ENCODE data around the gene CDT1.
"Not testable (repeated sequence)": the region's sequence is repeated elsewhere in the genome, so short reads cannot be mapped to it uniquely, and the experiment has no call there.

CDT1 gene

DNA sequence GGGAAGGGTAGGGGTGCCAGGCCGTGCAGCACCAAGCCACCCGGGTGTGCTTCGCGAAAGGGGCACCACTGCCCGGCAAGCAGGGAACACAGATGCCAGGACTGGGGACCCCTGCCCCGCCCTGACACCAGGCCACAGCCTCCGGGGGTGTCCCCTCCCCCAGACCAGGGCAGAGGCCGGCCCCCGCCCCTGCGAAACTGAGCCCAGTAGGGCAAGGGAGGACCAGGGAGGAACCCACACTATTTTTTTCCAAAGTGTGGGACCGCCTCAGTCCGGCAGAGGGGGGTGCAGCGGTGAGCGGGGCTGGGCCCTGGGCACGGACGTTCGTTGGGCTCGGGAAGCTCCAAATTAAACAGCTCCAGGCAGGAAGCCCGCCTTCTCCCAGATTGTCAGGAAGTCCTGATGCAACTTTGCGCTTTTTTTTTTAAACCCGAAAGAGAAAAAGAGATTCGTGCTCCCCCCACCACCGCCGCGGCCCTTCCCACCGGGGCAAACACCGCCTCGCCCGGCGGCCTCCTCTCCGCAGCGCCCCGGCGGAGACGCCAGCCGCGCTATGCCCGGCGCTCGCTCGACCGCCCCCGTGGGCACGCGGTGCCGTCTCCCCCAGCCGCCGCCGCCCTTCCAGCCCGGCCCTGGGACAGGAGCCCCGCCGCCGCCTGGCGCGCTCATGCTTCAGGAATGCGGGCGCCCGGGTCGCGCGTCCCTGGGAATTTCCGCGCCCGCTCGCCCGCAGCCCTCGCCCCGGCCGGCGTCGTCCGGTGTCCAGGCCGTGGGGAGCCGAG is 19.3 kb upstream of the CDT1 start:
- peak in 1 of 2 donors; percentile 30 for DNase-seq

DNA sequence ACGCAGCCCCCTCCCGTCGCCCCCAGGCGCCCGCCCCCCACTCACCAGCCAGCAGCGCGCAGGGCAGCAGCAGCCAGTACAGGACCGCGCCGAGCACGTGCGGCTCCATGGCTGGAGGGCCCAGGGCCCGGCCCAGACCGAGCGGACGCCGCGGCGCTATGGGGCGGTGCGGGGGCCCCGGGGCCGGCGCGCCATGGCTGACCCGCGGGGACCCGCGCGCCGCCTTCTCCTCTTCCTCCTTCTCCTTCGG is 18.8 kb upstream of the CDT1 start:
- no peak for DNase-seq

DNA sequence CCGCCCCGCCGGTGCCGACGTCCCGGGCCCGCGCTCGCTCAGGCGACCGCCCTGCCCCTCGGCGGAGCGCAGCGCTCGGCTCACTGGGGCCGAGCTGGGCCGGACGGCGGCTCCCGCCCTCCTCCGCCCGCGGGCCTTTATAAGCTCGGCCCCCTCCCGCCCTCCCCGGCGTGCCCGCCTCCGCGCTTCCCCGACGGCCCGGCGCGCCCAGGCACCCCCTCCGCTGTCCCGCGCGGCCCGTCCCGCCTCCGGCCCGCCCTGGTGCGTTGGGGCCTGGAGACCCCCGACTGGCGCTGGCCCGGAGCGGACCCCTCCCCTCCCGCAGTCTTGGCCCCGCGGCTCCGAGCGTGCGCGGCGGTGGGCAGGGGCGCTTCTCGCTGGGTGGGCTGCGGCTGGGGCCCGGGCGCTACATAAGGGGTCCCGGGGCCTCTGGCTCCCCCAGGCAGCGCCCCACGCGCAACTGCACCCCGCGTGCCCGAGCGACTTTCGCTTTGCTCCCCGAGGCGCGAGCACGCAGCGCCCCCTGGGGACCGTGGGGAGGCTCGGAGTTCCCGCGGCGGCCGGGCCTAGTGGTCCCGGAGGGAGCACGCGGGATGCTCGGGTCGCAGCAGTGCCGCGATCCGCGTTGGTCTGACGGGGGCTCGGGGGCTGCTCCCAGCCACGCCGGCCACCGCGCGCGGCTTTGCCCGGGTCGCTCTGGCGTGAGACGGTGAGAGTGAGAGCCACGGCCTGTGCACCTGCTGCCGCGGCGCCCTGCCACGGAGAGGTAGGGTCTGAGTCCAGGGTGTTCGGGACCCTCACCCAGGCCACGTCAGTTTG is 18.3 kb upstream of the CDT1 start, which contains the start of gene PIEZO1:
Gene PIEZO1 (minus strand): TSS at position 115 of the 819 bp plus-strand sequence. CDS start 256 bp downstream, outside the sequence.
- peak in 1 of 2 donors; percentile 65 for DNase-seq

DNA sequence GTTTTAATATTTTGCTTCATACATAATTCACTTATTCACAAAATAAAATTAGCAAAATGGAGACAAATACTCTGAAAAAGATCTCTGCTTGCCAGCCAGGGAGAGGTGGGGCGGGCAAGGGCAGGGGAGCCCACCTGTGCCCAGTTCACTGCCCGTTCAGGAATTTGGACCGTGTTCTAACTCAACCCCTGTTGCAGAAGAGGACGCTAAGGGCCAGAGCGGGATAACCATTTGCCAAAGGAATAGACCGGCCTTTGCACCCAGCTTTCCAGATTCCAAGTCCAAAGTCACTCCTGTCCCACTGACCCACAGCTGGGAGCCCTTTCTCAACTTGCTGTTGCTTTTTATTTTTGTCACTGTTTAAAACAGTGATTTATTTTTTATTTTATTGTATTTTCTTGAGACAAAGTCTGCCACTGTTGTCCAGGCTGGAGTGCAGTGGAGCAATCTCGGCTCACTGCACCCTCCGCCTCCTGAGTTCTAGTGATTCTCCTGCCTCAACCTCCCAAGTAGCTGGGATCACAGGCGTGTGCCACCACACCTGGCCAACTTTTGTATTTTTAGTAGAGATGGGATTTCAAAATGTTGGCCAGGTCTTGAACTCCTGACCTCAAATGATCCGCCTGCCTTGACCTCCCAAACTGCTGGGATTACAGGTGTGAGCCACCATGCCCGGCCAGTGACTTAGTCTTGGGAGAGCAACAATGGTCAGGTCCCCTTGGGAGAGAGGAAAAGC is 15.8 kb upstream of the CDT1 start:
- no peak for DNase-seq

DNA sequence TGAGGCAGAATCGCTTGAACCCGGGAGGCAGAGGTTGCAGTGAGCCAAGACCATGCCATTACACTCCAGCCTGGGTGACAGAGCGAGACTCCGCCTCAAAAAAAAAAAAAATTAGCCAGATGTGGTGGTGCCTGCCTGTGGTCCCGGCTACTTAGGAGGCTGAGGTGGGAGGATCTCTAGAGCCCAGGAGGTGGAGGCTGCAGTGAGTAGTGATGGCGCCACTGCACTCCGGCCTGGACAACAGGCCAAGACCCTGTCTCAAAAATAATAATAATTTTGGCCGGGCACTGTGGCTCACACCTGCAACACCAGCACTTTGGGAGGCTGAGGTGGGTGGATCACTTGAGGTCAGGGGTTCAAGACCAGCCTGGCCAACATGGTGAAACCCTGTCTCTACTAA is 14.8 kb upstream of the CDT1 start:
- not testable (repeated sequence) for DNase-seq

DNA sequence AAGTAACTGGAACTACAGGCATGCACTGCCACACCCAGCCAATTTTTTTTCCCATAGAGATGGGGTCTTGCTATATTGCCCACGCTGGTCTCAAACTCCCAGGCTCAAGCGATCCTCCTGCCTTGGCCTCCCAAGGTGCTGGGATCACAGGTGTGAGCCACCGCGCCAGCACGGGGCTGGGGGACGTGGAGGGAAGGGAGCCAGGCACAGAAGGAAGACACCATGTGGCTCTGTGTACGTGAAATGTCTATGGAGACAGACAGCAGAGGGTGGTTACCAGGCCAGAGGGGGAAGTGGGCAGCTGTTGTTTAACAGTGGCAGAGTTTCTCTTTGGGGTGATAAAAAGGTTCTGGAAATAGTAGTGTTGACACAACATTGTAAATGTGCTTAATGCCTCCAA is 14.0 kb upstream of the CDT1 start:
- no peak for DNase-seq

DNA sequence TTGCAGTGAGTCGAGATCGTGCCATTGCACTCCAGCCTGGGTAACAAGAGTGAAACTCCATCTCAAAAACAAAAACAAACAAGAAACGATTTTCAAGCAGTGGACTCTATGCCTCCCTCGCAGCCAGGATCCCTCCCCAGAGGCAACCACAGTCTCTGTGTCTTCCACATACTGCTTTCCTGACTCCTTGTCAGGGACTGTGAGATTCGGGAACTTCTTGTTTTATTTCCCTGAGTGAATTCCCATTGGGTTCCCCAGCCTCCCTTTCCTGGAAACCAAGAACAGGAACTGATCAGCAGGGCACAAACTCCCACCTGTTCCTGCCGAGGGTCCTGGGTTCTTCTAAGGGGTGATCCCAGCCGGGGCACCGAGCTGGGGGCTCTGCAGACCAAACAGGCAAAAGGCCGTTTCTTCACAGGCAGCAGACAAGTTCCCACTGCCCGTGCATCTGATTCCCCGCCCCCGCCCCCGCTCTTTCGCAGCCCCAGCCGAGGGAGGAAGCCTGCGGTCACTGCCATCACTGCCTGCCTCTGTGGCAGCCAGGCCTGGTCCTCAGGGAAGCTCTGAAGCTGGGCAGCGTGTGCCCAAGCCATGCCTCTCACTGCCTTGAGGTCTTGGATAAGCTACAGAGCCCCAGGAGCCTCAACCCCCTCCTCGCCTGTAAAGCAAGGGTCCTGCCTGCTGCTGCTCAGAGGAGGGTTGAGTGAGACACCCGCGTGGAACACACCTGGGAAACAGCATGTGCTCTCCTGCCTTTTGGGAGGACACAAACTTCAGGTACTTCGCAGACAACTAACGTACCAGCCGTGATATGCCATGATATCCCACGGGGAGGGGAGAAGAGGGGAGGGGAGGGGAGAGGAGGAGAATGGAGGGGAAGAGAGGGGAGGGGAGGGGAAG is 13.0 kb upstream of the CDT1 start:
- DNase-seq = no peak

DNA sequence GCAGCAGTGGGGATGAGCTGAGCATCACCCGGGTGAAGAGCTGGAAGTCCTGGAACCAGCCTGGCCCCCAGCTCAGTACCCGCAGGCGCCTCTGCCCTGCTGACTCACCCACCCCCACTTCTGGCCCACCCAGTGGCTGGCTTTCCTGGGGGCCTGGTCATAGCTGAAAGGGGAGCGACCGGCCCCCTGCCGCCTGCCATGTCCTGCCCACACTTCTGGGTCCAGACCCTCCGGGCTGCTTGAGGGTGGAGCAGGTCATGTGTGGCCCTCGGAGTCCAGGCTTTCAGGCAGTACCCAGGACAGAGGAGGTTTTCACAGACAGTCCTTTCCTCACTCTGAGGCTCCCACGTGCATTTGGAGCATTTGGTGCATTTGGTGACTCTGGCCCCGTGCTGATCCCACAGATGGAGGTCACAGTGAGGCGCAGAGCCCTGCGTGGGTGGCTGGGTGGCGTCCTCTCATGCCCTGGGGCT is 11.5 kb upstream of the CDT1 start:
- no peak for DNase-seq

DNA sequence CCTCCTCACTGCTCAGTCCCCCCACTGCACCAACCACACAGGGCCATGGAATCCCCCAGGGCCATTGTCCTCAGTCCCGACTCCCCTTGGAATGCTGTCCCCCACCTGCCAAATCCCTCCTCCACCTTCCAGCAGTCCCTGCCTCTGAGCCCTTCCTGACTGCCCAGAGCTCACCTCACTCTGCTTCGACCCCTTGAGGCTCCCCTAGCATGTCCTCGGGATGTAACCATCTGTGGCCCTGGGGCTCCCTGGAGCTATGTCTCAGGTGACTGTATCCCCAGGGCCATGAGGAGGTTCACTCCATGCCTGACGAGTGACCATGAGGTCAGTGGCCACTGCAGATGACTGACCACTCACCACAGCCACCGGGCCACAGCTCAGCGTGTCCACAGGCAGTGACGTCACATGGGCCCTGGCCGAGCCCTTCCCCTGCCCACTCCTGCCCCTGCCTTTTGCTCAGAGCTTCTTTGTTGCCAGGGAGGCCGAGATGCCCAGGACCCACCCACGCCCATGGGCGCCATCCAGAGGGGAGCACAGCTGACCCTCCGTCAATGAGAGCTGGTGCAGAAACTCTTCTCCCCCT is 10.8 kb upstream of the CDT1 start:
- DNase-seq = no peak

DNA sequence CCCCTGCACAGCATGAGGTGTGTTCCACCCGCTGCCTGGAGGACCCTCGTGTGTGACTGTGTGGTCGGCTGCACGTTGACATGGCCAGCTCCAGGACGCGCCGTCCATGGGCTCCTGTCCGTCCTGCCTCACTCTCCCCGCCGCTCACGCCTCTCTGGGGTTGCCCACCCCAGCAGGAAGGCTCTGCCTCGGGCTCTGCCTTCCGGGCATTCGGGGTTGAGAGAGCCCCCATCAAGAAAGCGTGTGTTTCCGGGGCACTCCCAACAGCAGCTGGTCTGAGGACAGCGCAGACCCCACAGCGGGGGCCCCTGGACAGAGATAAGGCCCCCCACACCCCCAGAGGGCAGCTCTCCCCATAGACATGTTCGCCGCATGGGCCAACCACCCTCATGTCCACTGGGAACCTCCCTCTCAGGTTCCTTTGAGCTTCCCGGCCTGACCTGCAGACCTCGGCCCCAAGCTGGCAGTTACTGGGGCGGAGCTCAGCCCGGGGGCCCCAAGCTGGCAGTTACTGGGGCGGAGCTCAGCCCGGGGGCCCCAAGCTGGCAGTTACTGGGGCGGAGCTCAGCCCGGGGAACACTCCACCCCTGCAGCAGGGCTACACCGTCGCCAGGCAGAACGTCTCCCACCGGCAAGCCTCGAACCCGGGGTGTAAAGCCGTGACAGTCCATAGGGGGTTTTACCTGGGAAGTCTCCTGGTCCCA is 10.2 kb upstream of the CDT1 start:
- DNase-seq = no peak

DNA sequence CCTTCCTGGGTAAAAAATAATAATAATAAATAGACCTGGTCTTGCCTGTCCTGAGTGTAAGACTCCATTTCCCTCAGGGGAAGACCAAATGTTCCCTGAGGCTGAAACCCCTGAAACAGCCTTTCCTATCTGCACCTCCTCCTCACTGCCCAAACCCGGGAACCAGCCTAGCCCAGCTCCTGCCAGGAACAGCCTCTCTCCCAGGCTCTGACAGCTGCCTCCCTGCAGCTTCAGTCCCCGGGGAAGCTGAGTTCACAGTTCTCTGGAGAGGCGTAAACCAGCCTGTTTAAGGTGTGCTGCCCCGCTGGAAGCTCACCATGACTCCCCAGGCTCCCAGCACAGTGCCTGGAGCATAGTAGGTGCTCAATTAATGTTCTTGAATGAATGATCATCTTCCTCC is 7.3 kb upstream of the CDT1 start:
- DNase-seq = no peak

DNA sequence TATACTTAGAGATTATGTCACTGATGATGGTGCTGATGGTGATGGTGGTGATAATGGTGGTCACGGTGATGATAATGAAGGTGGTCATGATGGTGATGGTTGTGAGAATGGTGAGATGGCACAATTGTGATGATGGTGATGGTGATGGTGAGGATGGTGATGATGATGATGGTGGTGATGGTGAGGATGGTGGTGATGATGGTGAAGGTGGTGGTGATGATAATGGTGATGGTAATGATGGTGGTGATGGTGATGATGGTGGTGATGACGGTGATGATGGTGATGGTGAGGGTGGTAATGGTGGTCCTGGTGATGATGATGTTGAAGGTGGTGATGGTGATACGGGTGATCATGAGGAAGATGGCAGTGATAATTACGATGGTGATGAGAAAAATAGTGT is 5.5 kb upstream of the CDT1 start:
- DNase-seq = no peak

DNA sequence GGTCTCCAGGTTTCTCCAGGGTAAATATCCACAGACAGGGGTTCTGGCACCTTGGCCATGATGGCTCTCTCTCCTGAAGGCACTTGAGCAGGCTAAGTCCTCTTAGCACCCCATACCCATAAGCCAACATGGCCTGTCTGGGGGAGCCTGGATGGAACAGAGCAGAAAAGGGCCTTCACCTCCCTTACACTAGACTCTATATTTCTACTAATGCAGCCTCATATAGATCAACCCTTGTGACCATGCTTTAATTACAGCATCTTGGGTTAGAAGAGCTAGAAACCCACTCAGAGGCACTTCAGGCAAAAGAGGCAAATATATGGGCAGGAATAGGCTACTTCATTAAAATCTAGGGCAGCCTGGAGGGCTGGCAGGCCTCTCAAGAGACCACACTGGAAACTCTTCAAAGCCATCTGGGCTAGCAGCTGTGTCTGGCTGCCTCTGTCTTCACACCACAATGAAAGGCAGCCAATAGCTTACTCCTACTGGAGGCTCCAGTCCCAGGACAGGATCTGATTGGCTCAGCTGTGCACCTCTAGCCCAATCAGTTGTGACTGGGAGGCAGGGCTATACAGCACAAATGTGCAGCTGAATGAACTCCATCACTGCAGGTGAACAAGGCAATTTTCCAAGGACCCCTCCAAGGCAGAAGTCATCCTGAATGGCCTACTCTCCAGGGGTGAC is 4.7 kb upstream of the CDT1 start:
- DNase-seq = no peak

DNA sequence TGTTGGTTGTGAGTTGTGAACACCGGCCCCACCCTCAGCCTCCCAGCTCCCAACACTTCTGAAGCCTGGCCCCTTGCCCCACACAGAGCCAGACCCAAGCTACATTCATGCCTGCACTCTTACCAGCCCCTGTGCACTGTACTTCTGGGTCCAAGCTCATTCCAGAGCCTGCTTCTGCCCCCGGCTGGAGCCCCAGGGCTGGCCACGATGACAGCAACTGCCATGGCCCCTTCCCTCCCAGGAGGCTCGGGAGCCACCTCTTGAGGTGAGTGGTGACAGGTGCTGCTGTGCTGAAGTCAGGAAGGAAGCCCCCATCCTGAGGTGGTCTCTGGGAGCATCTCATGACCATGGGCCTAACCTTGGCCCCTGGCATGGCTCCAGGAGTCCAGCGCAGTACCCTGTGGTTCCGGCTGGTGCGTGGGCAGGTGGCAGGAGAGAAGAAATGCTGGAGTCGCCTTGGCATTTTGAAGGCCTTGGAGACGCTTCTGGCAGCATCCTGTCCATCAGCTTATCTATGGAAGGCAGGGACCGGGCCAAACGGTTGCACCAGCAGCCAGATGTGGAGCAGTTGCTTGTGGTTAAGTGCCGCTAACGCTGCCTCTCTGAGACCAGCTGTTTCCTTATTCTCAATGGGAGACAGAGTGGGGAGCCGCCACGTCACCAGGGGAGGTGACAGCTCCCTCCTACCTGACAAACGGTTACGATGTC is 3.9 kb upstream of the CDT1 start:
- no peak for DNase-seq

DNA sequence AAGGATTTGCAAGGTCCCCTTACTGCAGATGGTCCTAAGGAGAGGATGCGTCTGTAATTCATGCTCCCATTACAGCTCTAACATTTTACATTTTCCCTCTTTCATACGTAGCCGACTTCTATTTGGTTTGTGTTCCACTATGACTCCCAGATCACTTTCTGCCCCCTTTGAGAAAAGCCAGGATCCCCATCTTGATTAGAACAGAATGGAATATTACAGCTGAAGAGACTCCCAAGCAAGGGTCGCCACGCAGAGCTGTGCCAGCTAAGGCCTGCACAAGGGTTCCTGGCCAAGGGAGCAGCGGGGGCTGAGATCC is 3.4 kb upstream of the CDT1 start:
- DNase-seq = no peak

DNA sequence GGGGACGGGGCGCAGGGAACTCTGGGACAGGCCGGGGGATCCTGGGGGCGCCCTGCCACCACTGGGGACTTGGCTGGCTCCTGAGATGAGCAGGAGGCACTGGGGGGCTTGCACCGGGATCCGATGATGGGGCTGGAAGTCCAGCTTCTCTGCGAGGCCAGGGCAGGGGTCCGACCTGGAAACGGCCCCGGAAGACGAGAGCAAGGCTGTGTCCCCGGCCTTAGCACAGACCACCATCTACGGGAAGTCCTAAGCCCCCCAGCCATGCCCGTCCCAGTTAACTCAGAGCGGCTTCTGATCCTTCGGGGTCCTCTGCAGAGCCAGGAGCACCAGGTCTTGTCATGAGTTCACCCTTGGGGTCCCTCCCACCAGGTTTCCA is 573 bp downstream of the CDT1 start:
- DNase-seq = no peak

DNA sequence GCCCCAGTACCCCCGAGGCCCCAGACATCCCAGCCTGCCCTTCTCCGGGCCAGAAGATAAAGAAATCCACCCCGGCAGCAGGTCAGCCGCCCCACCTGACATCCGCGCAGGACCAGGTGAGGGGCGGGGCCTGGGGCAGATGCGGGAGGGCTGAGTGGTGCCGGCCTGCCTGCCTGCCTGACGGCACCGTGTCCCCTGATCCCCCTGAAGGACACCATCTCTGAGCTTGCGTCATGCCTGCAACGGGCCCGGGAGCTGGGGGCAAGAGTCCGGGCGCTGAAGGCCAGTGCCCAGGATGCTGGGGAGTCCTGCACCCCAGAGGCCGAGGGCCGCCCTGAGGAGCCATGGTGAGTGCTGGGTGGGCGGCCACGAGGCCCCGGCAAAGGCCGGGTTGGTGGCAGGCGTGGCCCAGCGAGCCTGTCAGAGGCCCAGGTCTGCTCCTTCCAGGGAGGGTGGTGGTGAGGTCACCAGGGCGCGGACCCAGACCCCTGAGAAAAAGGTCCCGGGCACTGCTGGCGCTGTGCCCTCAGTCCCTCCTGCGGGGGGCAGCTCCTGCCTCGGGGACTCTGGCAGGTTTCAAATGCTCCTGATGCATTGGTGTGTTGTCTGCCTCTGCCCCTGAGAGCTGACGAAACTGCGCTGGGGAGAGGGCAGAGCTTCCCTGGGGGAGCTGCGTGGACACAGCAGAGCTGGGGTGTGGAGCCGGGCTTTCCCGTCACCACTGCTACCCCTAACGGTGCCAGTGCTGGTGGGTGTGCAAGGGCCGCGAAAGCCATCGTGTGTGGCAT is 1.2 kb downstream of the CDT1 start:
- DNase-seq = no peak

DNA sequence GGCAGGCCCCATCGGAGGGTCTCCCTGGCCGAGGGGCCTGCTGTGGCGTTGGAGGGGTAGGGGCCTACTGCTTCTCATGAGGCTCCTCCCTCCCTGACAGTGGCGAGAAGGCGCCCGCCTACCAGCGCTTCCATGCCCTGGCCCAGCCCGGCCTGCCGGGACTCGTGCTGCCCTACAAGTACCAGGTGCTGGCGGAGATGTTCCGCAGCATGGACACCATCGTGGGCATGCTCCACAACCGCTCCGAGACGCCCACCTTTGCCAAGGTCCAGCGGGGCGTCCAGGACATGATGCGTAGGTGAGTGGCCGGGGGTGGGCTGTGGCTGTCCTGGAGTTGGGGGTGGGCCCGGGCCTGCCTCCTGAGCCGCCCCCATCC is 1.7 kb downstream of the CDT1 start:
- no peak for DNase-seq

DNA sequence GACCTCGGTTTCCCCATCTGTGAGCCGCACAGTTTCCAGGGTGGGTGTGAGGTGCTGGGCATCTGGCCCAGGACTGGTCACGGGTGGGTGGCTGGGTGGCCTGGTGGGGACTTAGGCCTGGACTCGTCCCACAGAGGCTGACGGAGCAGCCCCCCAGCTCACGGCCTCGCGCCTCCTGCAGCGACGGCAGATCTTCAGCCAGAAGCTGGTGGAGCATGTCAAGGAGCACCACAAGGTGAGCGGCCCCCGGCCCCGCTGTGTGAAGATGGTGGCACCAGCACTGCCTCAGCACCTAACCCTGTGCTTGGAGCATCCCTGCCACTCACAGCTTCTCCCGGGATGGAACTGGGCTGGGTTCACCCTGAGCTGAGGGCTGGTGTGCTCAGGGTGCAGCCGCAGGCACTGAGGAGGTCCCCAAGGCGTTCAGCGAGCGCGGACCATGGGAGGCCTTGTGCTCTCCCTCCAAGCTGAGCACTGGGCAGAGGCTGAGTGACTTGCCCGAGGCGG is 2.4 kb downstream of the CDT1 start:
- DNase-seq = no peak
